Stimulated activated CD8-positive, alpha-beta memory T cell treated with anti-CD3 and anti-CD28 coated beads, Interleukin-4, amount 100 ng/mL, for 24 hours (primary cell): ENCODE results near the gene RARRES1.
"Not testable (repeated sequence)": the region's sequence is repeated elsewhere in the genome, so short reads cannot be mapped to it uniquely, and the experiment has no call there.

ENCODE experiments used
- DNase-seq: peaks from one replicate; pipeline ENCODE4 v3.0.0-alpha.2; 2020; ENCODE audit warnings: low read depth

Gene RARRES1

GRCh38 chr3:158696618-158697017, 35.6 kb downstream of the RARRES1 start:
- no peak for DNase-seq

DNA sequence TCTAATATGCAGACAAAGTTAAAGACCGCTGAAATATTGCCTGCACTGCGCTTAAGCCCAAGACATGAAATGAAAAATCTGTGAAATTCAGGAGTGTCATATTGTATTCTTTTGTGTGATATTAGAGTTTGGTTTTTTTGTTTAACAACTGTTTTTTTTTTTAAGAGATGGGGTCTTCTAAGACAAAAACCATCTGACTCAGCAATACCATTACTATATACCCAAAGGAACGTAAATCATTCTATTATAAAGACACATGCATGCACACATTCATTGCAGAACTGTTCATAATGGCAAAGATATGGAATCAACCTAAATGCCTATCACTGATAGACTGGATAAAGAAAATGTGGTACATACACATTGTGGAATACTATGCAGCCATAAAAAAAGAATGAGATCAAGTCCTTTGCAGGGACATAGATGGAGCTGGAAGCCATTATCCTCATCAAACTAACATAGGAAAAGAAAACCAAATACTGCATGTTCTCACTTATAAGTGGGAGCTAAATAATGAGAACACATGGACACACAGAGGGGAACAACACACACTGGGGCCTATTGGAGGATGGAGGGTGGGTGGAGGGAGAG, 38.3 kb downstream of the RARRES1 start:
- DNase-seq, result not testable (repeated sequence)

- DNase-seq, result no peak
Measured at GRCh38 chr3:158685159-158685558, 47.1 kb downstream of the RARRES1 start.

DNA sequence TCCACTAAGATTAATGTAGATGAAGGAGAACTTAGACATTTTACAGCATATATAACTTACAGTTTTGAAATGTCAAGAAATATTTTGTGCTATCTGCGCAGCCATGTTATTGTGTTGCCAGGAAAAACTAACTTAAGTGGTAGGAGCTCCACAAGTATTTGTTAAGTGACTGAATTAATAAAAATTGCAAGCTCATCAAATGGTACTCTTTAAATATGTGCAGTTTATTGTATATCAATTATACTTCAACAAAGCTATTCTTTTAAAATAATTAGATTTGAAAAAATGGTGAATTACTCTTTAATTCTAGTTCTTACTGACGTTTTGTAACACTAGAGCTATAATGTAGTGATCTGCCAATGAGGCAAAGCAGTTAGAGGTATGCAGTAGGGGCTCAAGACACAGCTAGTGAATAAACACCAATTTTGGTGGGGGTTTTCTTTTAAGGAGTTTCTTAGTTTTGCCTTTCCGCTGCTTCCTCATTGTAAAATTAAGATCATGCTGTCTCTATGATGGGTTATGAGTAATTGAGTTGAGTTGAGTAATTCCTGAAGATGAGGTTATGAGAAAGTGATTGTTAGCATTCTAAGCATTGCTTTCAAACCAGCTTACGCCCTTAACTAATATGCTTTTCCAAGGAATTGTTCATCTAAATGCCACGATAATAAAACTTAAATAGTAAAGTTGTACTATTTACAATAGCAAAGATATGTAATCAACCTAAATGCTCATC, 48.9 kb downstream of the RARRES1 start:
- no peak for DNase-seq

- no peak for DNase-seq
Measured at GRCh38 chr3:158680861-158681260, 51.4 kb downstream of the RARRES1 start.

DNA sequence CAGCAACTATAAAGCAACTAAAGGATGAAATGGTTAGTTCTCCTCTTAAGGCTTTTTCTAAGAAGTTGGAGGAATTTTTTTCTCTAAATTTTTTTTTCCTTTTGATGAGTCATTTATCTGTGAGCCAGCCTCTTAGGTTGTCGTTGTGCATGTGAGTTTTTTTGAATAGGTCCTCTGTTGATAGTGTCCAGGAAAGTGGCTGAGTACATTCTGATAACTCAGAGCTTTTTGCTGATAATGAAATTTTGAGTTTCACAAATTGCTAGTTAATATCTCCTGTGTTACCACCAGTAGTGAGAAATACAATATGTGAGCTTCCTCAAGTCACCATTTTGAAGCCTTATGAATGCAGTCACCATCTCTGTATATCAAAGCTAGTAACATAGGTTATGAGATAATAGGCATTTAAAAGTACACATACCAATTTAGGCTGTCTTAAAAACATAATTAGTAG, 52.7 kb downstream of the RARRES1 start:
- no peak for DNase-seq

GRCh38 chr3:158678687-158679086, 53.6 kb downstream of the RARRES1 start:
- DNase-seq, result no peak

DNA sequence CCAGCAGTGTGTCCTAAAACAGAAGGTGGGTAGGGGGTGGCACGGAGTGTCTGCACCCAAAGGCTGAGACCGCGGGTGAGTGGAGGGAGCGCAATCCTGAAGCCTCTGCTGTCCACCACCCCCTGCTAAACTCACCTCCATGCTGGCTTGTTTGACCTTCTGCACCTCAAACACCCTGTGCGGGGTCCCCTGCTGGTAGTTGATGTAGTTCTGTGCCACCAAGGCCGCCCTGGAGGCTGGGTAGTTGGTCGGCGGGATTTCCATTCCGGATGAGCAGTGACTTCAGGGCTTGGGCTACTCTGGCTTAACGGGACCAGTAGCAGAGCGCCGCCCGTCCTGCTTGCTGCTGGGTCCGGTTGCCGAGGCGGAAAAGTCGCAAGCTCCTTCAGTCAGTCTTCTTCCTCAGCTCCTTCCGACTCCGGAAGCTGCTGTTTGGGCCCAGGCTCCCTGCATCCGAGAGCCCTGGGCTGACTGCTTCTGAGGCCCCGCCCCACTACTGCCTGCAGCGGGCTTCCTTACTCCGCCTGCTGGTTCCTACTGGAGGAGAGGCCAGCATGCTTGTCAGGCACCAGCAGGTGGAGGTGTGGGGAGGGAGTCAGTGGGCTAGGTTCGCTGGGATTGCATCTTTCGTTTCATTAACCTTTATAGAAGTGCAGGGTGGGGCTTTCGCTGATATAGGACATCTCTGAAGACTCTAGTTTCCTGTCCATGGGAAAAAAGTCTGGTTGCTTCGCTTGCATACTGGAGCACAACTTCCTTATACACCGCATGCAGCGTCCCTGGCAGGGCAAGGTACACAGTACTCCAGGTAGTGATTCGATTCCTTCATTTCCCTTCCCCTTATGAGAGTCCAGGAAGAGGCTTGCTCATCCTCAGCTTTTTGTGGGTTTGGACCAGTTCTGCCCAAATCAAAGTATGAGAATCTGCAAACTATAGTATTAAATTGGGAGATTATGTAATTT, 59.8 kb downstream of the RARRES1 start, which contains the start of gene LXN:
Gene LXN (minus strand): TSS at position 434 of the 962 bp plus-strand sequence. CDS start 170 bp downstream, at position 264.
- DNase-seq, result peak; percentile 62

DNA sequence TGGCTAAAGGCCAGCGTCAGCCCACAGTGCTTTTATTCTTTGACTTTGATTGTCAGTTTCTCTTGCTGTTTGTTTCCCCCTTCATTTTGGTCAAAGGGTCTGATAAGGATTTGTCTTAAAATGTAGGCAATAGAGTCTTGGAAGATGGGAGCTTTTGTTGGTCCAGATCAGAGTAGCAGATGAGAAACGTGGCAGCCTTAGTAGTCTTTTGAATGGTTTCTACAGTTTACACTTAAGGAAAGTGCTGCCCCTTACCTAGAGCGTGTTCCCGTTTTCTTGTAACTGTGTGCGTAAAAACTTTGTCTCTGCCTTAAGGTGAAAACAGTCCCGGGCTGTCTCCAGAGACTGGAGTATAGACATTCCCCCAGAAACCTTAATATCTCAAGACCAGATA, 60.4 kb downstream of the RARRES1 start:
- DNase-seq, result no peak

- no peak for DNase-seq
Measured at GRCh38 chr3:158668506-158668905, 63.8 kb downstream of the RARRES1 start.

GRCh38 chr3:158666416-158666815, 65.8 kb downstream of the RARRES1 start:
- no peak for DNase-seq

DNA sequence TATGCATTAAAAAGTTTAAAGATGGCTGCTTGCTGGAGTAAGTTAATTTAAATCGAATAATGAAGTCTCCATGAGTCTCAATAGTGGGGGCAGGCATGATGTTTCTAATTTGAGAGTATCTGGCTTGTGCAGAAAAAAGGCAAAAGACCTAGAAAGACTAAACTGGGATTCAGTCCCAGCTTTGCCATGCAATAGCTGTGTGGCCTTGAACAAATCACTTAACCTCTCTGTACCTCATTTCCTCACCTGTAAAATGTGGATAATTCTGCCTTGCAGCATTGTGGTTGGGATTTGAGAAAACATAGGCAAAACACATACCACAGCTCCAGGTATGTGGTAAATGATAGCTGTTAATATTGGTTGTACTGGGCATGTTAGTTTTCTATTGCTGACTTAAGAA, 68.4 kb downstream of the RARRES1 start:
- DNase-seq, result no peak

- DNase-seq, result no peak
Measured at GRCh38 chr3:158663246-158663645, 69.0 kb downstream of the RARRES1 start.

DNA sequence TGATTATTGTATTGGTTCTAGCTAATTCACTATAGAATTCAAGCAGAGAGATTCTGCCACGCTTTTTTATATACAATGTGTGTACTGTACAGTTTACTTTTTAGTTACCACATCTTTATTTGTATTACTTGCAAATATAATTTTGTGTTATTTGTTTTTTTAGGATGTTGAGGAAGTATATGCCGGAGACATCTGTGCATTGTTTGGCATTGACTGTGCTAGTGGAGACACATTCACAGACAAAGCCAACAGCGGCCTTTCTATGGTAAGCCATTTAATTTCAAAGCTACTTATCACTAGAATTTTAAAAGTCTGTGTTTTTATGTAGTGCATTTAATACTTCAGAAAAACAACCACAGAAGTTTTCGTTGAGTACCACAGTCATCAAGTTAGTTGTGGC, 71.5 kb downstream of the RARRES1 start:
- no peak for DNase-seq

GRCh38 chr3:158659454-158660237, 72.6 kb downstream of the RARRES1 start:
- DNase-seq, result peak; percentile 23

DNA sequence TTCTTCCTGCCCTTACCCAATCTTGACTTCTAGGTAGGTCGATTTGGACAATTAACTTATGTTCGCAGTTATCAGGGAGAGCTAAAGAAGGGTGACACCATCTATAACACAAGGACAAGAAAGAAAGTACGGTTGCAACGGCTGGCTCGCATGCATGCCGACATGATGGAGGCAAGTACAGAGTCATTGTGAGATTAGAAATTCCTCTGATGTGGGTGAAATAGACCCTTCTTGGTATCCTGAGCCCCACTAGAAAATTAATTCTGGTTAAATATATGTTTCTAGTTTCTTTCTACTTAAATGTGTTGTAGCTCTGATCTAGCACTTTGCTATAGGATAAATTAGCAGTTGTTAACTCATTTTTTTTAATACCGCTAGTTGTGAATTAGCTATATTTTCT, 73.4 kb downstream of the RARRES1 start:
- no peak for DNase-seq

- DNase-seq, result no peak
Measured at GRCh38 chr3:158652463-158652862, 79.8 kb downstream of the RARRES1 start.

DNA sequence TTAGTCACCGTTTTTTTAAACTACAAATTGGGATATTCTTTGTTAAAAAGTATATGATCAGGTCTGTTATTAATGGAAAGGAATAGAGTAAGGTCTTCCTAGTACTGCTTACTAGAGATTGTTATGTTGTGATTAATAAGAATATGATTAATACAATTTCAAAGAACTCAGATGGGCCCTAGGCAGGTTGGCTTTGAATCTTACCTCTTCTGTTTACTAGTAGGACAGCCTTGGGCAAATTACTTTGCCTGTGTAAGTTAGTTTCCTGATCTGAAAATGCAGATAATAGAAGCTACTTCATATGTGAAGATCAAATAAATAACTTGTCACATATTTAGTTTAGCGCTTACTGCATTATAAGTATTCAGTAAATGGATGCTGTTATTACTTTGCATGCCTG, 81.1 kb downstream of the RARRES1 start:
- DNase-seq, result no peak

GRCh38 chr3:158649791-158650190, 82.5 kb downstream of the RARRES1 start:
- DNase-seq, result no peak
